DMS 273 (cell line): ENCODE measurements around the gene ABLIM3.
A peak's percentile ranks its signal among the peaks of the same experiment; 100 is the strongest.

Source experiments
- DNase-seq: peaks from one replicate; lab custom pipeline; 2025; ENCODE audit not compliant: unreplicated experiment; lab: John Stamatoyannopoulos, UW

Gene ABLIM3

GRCh38 chr5:149133795-149134777 lies 7.2 kb upstream of the ABLIM3 start:
- no peak for DNase-seq

GRCh38 chr5:149134778-149135500 lies 6.4 kb upstream of the ABLIM3 start:
- no peak for DNase-seq

- no peak for DNase-seq
Observed at GRCh38 chr5:149135536-149136201, 5.6 kb upstream of the ABLIM3 start.

- no peak for DNase-seq
Observed at GRCh38 chr5:149138182-149138923, 2.9 kb upstream of the ABLIM3 start.

- DNase-seq, result no peak
Observed at GRCh38 chr5:149140197-149141002, 893 bp upstream of the ABLIM3 start.

GRCh38 chr5:149141957-149142851 lies 911 bp downstream of the ABLIM3 start:
- peak; percentile 77 for DNase-seq

GRCh38 chr5:149143470-149143869 lies 2.2 kb downstream of the ABLIM3 start:
- no peak for DNase-seq

- no peak for DNase-seq
Observed at GRCh38 chr5:149144637-149145036, 3.3 kb downstream of the ABLIM3 start.

GRCh38 chr5:149145138-149145537 lies 3.8 kb downstream of the ABLIM3 start:
- no peak for DNase-seq

- DNase-seq, result no peak
Observed at GRCh38 chr5:149147676-149148075, 6.4 kb downstream of the ABLIM3 start.

GRCh38 chr5:149149942-149150341 lies 8.6 kb downstream of the ABLIM3 start:
- DNase-seq, result no peak

GRCh38 chr5:149150457-149150856 lies 9.2 kb downstream of the ABLIM3 start:
- no peak for DNase-seq

- peak; percentile 44 for DNase-seq
Observed at GRCh38 chr5:149151717-149152116, 10.4 kb downstream of the ABLIM3 start.

GRCh38 chr5:149152317-149152746 lies 11.0 kb downstream of the ABLIM3 start:
- no peak for DNase-seq

- DNase-seq, result peak; percentile 72
Observed at GRCh38 chr5:149153193-149153750, 12.0 kb downstream of the ABLIM3 start.

GRCh38 chr5:149153751-149154610 lies 12.7 kb downstream of the ABLIM3 start:
- DNase-seq, result peak; percentile 93

GRCh38 chr5:149154650-149155049 lies 13.4 kb downstream of the ABLIM3 start:
- no peak for DNase-seq
